GM23338 (cell line): ENCODE data around the gene CEP72. TPM values are rescaled to one million over a fixed set of nuclear protein-coding genes. Genes with fewer than 3 reads are reported as not detected.

Experiments used
- ATAC-seq: fragments of 200-7000 bp; cut with Tn5 transposase; 3 replicates; pipeline ENCODE4 v1.9.1; 2020
- DNase-seq: peaks from one replicate; pipeline ENCODE4 v3.0.0-alpha.2; 2015; ENCODE audit warnings: low spot score
- H2AFZ ChIP-seq: fragments of 200-600 bp; sonication (generic); 2 replicates; pipeline ENCODE4 v1.8.0; 2016; ENCODE audit warnings: antibody characterized with exemption, mild to moderate bottlenecking, moderate library complexity
- H3F3A ChIP-seq: fragments of 200-600 bp; sonication (generic); replicated peaks from 2 replicates; pipeline ENCODE4 v1.8.0; 2017; ENCODE audit warnings: antibody characterized with exemption, mixed run types, low read depth
- H3K27ac ChIP-seq: fragments of 200-600 bp; sonication (generic); 2 replicates; pipeline ENCODE4 v1.6.1; 2016; ENCODE audit warnings: low read depth
- H3K27me3 ChIP-seq: fragments of 200-600 bp; sonication (generic); 2 replicates; pipeline ENCODE4 v1.8.0; 2016; ENCODE audit warnings: mild to moderate bottlenecking, mixed run types, moderate library complexity; ENCODE audit not compliant: insufficient read depth
- H3K36me3 ChIP-seq: fragments of 200-600 bp; sonication (generic); 2 replicates; pipeline ENCODE4 v1.8.0; 2016; ENCODE audit warnings: mild to moderate bottlenecking; ENCODE audit not compliant: insufficient read depth
- H3K4me1 ChIP-seq: fragments of 200-600 bp; sonication (generic); 2 replicates; pipeline ENCODE4 v1.8.0; 2016; ENCODE audit warnings: mild to moderate bottlenecking, moderate library complexity; ENCODE audit not compliant: insufficient read depth
- H3K4me2 ChIP-seq: fragments of 200-600 bp; sonication (generic); 2 replicates; pipeline ENCODE4 v1.7.1; 2017; ENCODE audit warnings: mixed run types
- H3K4me3 ChIP-seq: fragments of 200-600 bp; sonication (generic); 2 replicates; pipeline ENCODE4 v1.6.1; 2016; ENCODE audit warnings: mixed run types
- H3K79me2 ChIP-seq: fragments of 200-600 bp; sonication (generic); replicated peaks from 2 replicates; pipeline ENCODE4 v1.8.0; 2017; ENCODE audit warnings: mild to moderate bottlenecking; ENCODE audit not compliant: insufficient read depth
- H3K9me2 ChIP-seq: fragments of 200-600 bp; sonication (generic); 2 replicates; pipeline ENCODE4 v1.8.0; 2017; ENCODE audit not compliant: insufficient read depth
- H4K20me1 ChIP-seq: fragments of 200-600 bp; sonication (generic); replicated peaks from 2 replicates; pipeline ENCODE4 v1.8.0; 2017; ENCODE audit warnings: mild to moderate bottlenecking; ENCODE audit not compliant: insufficient read depth
- H3K27ac Mint-ChIP-seq: 2 replicates; pipeline ENCODE4 v1.8.0; 2020; ENCODE audit warnings: inconsistent platforms, mild to moderate bottlenecking, moderate library complexity, mixed read lengths
- H3K27me3 Mint-ChIP-seq: 3 replicates; pipeline ENCODE4 v1.8.0; 2022; ENCODE audit warnings: low read depth, mild to moderate bottlenecking, moderate library complexity, mixed read lengths, inconsistent platforms; ENCODE audit not compliant: insufficient read depth, poor library complexity
- H3K36me3 Mint-ChIP-seq: 3 replicates; pipeline ENCODE4 v1.8.0; 2021; ENCODE audit warnings: low read depth, mild to moderate bottlenecking, inconsistent platforms, moderate library complexity, mixed read lengths
- H3K4me1 Mint-ChIP-seq: 3 replicates; pipeline ENCODE4 v1.8.0; 2020; ENCODE audit warnings: mild to moderate bottlenecking, inconsistent platforms, mixed read lengths
- H3K4me3 Mint-ChIP-seq: 3 replicates; pipeline ENCODE4 v1.8.0; 2021; ENCODE audit warnings: moderate library complexity, mild to moderate bottlenecking, inconsistent platforms, mixed read lengths
- H3K9me3 Mint-ChIP-seq: 3 replicates; pipeline ENCODE4 v1.8.0; 2020; ENCODE audit warnings: moderate library complexity, mild to moderate bottlenecking, inconsistent platforms, mixed read lengths
- CTCF ChIP-seq, 2 experiments: fragments of 200-600 bp in 1 of 2; sonication (generic) in 1 of 2; conservative IDR thresholded peaks; 2 replicates each; pipeline versions ENCODE4 v1.5.1 to v1.6.1; 2016 to 2017; ENCODE audit warnings: antibody characterized with exemption in 2 of 2, low read depth in 2 of 2, mild to moderate bottlenecking in 2 of 2, moderate library complexity in 1 of 2
- ETS1 ChIP-seq: IDR thresholded peaks from 2 replicates; pipeline ENCODE4 v1.6.1; 2016; ENCODE audit warnings: antibody characterized with exemption
- EZH2 ChIP-seq: fragments of 200-600 bp; sonication (generic); IDR thresholded peaks from one replicate; pipeline ENCODE4 v1.8.0; 2017; ENCODE audit warnings: antibody characterized with exemption, mild to moderate bottlenecking, low read depth; ENCODE audit not compliant: unreplicated experiment
- EZH2phosphoT487 ChIP-seq: fragments of 200-600 bp; sonication (generic); IDR thresholded peaks from one replicate; pipeline ENCODE4 v1.8.1; 2018; ENCODE audit warnings: antibody characterized with exemption; ENCODE audit not compliant: unreplicated experiment
- REST ChIP-seq: IDR thresholded peaks from one replicate; pipeline ENCODE4 v1.6.1; 2018; ENCODE audit warnings: antibody characterized with exemption; ENCODE audit not compliant: unreplicated experiment
- STAT1 ChIP-seq: IDR thresholded peaks from one replicate; pipeline ENCODE4 v1.6.1; 2016; ENCODE audit warnings: antibody characterized with exemption; ENCODE audit not compliant: unreplicated experiment
- polyA plus RNA-seq: library from polyadenylated mRNA; unstranded; fragments of >200 nt; fragmentation: Nextera tagmentation; extraction: Ambion mirVana; gene quantifications from 2 replicates; pipeline ENCODE4 v1.2.1, GENCODE V29; 2016
- total RNA-seq: library from RNA; depleted of rRNA; stranded (reverse); fragments of >200 nt; shearing (Covaris generic); gene quantifications from 2 replicates; pipeline ENCODE4 v1.2.3, GENCODE V29; 2014

Gene CEP72
- total and polyA plus RNA-seq, 2 experiments from 2014 or later: 15.5 to 27.1 TPM

- no peak overlapping the region for H3K4me3 Mint-ChIP-seq
- no peak overlapping the region for H3K4me3 ChIP-seq
- ATAC-seq: no peak; the same call in 2 of the 3 replicates
Measured at GRCh38 chr5:601771-602465, 10.2 kb upstream of the CEP72 start.

More at GRCh38 chr5:601771-602465, 10.2 kb upstream of the CEP72 start:
- H3K79me2 ChIP-seq: no peaks in the 10 kb centered on the region
- no peak overlapping the region for H3K27ac ChIP-seq
- Mint-ChIP-seq H3K4me1 (no peaks in the 10 kb centered on the region), H3K27me3 (peaks cover 7% of the 10 kb centered on the region), H3K27ac (no peak overlapping the region), H3K36me3 (no peaks in the 10 kb centered on the region), H3K9me3 (no peaks in the 10 kb centered on the region; the same call in 2 of the 3 replicates)
- DNase-seq: no peak
- TF ChIP-seq CTCF (conservative IDR thresholded peaks at IDR 0.05; ENCODE audit: low read depth in 2 of 2): no peak
- no peak for TF ChIP-seq REST
- no peak for TF ChIP-seq EZH2
- TF ChIP-seq ETS1: no peak
- TF ChIP-seq STAT1: no peak
- no peak for TF ChIP-seq EZH2phosphoT487
- H3K4me2 ChIP-seq: no peak overlapping the region
- H3K36me3 ChIP-seq: no peaks in the 10 kb centered on the region
- no peaks in the 10 kb centered on the region for H3K9me2 ChIP-seq
- H4K20me1 ChIP-seq: no peaks in the 10 kb centered on the region
- no peaks in the 10 kb centered on the region for H3K4me1 ChIP-seq
- no peaks in the 10 kb centered on the region for H3F3A ChIP-seq
- 0 out of 2 replicates have a peak, but pooled peaks cover 3% of the 10 kb centered on the region for H3K27me3 ChIP-seq
- no peak overlapping the region for H2AFZ ChIP-seq
